IPS-NIHi11 (cell line): Measurements from ENCODE around the gene MSLN.

Source experiments
- DNase-seq: peaks from one replicate; pipeline ENCODE4 v3.0.0; 2012; ENCODE audit warnings: mixed read lengths, low spot score

The MSLN gene

GRCh38 chr16:807347-808084 is 47.0 kb downstream of the MSLN start:
- DNase-seq: peak; percentile 98

DNA sequence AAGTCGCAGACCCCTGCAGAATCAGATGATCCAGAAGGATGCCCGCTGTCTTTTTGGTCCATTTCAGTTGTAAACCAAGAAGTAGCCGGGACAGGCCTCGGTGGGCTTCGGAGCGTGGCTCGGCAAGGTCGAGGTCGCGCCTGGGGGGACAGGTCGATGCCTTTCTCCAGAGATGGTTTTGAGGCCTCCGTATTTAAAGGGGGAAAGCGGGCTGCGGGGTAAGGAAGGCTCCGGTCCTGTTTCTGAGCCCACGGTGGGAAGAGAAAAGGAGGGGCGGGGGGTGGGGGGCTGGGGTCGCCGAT is 47.5 kb downstream of the MSLN start:
- no peak for DNase-seq

DNA sequence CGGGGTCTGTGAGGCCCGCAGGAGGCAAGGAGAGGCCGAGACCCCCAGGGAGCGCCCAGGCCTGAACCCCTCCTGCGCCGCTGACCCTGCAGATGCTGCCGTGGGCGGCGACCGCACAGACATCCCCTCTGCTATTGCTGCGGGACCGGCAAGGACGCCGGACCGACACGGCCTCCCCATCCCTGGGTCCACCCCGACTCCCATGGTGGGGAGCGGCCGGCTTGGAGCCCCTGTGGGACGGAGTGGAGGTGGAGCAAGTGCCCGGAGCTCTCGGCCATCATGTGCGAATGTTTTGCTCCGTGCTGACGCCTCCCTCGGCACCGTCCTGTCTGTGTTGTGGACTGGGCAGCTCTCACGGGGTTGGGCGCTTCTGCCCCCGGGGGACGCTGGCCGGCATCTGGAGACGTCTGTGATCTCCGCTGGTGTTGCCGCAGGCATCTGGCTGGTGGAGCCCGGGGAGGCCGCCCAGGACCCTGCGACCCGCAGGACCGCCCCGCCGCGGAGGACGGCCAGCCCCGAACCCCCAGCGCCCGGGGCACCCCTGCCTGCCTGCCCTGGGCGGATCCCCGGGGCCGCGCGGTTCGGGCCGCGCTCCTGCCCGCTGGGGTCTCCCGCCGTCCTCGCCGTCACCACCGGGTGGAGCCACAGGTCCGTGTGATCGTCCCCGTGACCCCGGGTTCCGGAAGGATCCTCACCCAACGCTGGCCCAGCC is 52.8 kb downstream of the MSLN start:
- peak; percentile 83 for DNase-seq

GRCh38 chr16:813916-814412 is 53.4 kb downstream of the MSLN start:
- DNase-seq: no peak

- no peak for DNase-seq
Measured at GRCh38 chr16:814974-815373, 54.4 kb downstream of the MSLN start.

DNA sequence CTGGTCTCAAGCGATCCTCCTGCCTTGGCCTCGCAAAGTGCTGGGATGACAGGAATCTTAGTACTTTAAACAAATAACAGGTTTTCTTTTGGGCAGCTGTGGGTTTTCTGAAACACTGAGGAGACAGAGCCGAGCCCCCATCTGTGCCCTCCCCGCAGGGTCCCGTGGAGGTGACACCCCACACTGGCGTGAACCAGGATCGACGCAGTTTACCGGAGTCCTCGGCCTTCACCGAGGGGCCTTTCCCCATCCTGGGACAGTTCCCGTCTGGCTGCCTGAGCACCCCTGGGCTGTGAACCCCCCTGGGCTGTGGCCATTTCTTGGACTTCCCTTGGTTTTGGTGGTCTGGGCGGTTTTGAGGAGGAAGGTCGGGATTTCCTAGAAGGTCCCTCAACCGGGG is 55.3 kb downstream of the MSLN start:
- DNase-seq: no peak

GRCh38 chr16:817001-817906 is 56.7 kb downstream of the MSLN start:
- no peak for DNase-seq

GRCh38 chr16:818132-818531 is 57.6 kb downstream of the MSLN start:
- no peak for DNase-seq
